Epithelial cell of esophagus (primary cell): ENCODE data around the gene UTS2B.
"Not testable (repeated sequence)": the region's sequence is repeated elsewhere in the genome, so short reads cannot be mapped to it uniquely, and the experiment has no call there.

ENCODE experiments used
- DNase-seq: peaks from one replicate; pipeline ENCODE4 v3.0.0; 2010; ENCODE audit warnings: low read depth
- H3K4me3 ChIP-seq: 2 replicates; pipeline ENCODE4 v1.5.1; 2011; ENCODE audit warnings: mild to moderate bottlenecking, low read length, control low read depth
- TF ChIP-seq, protein P1 (sequence below): IDR thresholded peaks from 2 replicates; pipeline ENCODE4 v1.5.1; 2011; ENCODE audit warnings: low read depth, mild to moderate bottlenecking, low read length, control low read depth, inconsistent platforms; ENCODE audit not compliant: insufficient read depth; ENCODE audit errors: missing control alignments

UTS2B gene

DNA sequence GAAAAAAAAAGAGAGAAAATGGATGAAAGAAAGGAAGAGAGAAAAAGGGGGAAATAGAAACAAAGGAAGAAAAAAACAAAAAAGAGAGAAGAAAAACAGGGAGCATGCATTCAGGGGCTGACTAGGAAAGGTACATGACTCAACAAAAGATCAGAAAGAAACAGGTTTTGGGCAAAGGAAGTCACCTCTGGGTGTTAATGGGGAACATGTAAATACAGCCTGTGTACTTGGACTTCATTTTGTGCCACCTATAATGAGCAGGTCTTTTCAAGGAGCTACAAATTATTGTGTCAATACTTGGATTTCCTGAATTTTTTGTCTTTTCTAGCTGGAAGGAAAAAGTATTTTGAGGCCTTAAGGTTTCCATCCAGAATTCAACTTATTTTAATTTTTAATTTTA, 54.6 kb downstream of the UTS2B start:
- H3K4me3 ChIP-seq = no peak overlapping the region
- peak; percentile 3 for DNase-seq
- TF ChIP-seq, protein P1, sequence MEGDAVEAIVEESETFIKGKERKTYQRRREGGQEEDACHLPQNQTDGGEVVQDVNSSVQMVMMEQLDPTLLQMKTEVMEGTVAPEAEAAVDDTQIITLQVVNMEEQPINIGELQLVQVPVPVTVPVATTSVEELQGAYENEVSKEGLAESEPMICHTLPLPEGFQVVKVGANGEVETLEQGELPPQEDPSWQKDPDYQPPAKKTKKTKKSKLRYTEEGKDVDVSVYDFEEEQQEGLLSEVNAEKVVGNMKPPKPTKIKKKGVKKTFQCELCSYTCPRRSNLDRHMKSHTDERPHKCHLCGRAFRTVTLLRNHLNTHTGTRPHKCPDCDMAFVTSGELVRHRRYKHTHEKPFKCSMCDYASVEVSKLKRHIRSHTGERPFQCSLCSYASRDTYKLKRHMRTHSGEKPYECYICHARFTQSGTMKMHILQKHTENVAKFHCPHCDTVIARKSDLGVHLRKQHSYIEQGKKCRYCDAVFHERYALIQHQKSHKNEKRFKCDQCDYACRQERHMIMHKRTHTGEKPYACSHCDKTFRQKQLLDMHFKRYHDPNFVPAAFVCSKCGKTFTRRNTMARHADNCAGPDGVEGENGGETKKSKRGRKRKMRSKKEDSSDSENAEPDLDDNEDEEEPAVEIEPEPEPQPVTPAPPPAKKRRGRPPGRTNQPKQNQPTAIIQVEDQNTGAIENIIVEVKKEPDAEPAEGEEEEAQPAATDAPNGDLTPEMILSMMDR = no peak

DNA sequence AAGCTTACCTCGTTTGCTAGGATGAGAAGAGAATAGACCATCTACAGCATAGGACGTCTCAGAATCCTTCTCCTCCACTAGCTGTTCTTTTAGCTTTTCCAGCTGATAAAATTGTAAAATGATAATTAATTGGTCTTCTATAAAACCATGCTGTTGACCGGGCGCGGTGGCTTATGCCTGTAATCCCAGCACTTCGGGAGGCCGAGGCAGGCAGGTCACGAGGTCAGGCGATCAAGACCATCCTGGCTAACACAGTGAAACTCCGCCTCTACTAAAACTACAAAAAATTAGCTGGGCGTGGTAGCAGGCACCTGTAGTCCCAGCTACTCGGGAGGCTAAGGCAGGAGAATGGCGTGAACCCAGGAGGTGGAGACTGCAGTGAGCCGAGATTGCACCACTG, 55.1 kb downstream of the UTS2B start:
- not testable (repeated sequence) for H3K4me3 ChIP-seq, DNase-seq

DNA sequence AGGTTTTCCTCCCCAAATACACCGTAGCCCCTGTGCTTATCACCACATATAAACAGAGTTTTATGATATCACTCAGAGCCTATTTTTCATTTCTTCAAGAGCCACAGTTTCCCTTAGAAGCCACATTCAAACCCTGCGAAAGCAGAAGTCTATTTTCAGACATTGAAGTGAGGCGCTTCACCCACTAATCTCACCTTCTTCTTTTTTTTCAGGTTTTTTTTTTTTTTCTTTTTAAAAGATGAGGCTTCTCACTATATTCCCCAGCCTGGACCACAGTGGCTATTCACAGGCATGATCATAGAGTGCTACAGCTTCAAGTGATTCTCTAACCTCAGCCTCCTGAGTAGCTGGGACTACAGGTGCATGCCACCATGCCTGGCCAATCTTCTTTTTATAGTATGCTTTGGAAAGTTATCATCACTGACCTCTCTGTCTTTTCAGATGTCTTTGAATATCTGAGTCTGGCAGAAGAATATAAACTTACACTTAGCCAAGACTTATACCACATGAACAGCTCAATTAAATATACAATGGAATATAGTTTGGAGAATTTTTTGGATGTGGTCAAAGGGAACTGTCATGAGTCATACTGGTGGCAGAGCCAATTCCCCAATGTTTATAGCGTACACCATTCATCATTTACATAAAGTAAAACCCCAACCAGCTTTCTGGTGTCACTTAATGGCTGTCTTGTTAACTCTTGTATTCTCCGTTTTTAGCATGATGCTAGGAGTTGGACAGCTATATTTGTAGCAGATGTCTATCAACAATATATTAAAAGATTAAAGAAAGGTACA, 60.8 kb downstream of the UTS2B start:
- TF ChIP-seq, protein P1 = no peak
- DNase-seq = no peak

DNA sequence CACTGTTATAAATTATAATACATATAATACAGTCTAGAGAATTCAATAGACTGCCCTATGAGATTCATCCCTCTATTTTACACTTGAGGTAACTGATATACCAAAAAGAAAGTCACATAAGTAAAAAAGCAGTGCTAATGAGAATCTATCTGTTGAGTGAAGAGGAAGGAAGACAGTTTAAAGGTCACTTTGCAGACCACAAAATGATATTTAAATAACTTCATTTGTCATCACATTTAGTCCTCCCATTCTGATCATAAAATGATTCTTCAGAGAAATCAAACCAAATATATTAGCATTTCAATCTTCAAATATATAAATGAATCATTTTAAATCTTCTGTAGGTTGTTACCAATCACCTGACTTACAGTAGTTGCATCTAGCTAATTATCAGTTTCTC, 61.6 kb downstream of the UTS2B start:
- DNase-seq = no peak
- no peak overlapping the region for H3K4me3 ChIP-seq
- TF ChIP-seq, protein P1 = no peak

More for the DNA sequence above, 60.8 kb downstream of the UTS2B start:
- H3K4me3 ChIP-seq = no peak overlapping the region

DNA sequence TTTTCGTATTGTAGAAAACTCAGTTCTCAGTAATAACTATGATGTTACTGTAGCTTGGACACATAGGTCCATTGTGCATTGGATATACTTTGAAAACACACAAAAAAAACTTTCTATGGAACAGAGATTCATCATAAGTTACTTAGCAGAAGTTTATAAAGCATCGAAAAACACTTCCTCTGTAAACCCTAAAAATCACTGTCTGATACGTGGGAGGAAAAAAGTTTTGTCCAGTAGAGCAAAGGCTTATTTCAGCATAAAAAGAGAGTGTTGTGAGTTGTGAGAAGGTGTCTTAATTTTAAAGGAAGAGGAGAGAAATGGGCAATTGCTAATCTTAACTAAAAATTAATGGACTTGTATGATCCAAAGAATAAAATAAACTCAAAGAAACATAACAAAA, 66.5 kb downstream of the UTS2B start:
- H3K4me3 ChIP-seq = no peak overlapping the region
- TF ChIP-seq, protein P1 = no peak
- DNase-seq = no peak

DNA sequence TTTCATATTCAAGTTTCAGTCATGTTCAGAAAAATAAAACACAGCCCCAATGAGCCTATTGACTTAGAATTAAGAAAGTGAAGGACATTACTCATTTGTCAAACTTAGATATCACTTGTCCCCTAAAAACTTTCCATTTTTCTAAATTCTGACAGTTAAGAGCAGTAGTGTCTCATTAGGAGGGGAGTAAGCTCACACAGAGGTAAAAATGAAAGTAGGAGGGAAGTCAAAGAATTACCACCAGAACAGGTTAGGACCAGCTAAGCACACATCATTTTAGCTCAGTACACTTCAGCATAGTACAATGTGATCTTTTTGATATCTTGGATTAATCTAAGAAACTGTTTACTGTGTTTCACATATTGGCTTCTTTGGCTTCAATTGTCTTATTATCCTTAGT, 67.0 kb downstream of the UTS2B start:
- H3K4me3 ChIP-seq = no peak overlapping the region
- TF ChIP-seq, protein P1 = no peak

DNA sequence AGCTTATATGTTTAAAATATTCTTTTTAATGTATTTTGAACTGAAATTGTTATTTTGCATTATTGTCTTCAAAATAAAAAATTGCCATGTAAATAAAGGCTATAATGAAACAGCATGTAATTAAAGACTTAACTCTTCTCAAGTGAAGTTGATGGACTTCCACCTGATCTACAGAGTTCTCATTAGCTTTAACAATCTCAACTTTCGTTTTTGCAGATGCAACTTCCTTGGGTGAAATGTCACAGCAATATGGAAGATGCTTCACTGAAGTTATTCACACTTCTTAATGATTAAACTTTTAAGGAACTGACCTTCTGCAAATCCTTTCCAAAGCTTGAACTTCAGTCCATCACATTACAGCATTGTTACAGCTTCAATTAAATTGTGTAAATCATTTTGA, 67.7 kb downstream of the UTS2B start:
- TF ChIP-seq, protein P1 = no peak
- H3K4me3 ChIP-seq = no peak overlapping the region
- no peak for DNase-seq

More for the DNA sequence above, 67.0 kb downstream of the UTS2B start:
- DNase-seq = no peak
